K562 (cell line): Measurements from ENCODE around the gene RCSD1. TPM values are rescaled to one million over a fixed set of nuclear protein-coding genes. Genes with fewer than 3 reads are reported as not detected.

Source experiments
- CBX3 ChIP-seq, 2 experiments: IDR thresholded peaks; 1 replicate in 1 of 2; 2 replicates in 1 of 2; pipeline ENCODE4 v1.6.1; 2012; ENCODE audit warnings: inconsistent platforms in 2 of 2, low read length in 2 of 2, borderline replicate concordance in 1 of 2, control low read depth in 1 of 2
- CUX1 ChIP-seq: fragments of 200-800 bp; sonication (Bioruptor generic); IDR thresholded peaks from 2 replicates; pipeline ENCODE4 v1.6.1; 2016; ENCODE audit warnings: missing genetic modification characterization, missing compliant biosample characterization
- E4F1 ChIP-seq: fragments of 250-450 bp; sonication (Bioruptor Pico); IDR thresholded peaks from 2 replicates; pipeline ENCODE4 v1.5.0; 2021; ENCODE audit warnings: mild to moderate bottlenecking, borderline replicate concordance
- ESRRB ChIP-seq: fragments of 250-450 bp; sonication (Bioruptor Pico); IDR thresholded peaks from 2 replicates; pipeline ENCODE4 v1.5.0; 2020; ENCODE audit warnings: mild to moderate bottlenecking, moderate library complexity, borderline replicate concordance
- MYC ChIP-seq, 2 experiments: fragments of 250-450 bp in 1 of 2; sonication (Bioruptor Pico) in 1 of 2; IDR thresholded peaks; 2 replicates each; pipeline versions ENCODE4 v1.5.1 to v1.6.1; 2012 to 2021; ENCODE audit warnings: low read depth in 2 of 2, borderline replicate concordance in 1 of 2, improper control_type of control experiment in 1 of 2, low read length in 1 of 2, mild to moderate bottlenecking in 1 of 2, moderate library complexity in 1 of 2
- RAD21 ChIP-seq, 2 experiments: fragments of 250-450 bp in 1 of 2; fragments of 450-650 bp in 1 of 2; sonication (Bioruptor Pico) in 1 of 2; formaldehyde crosslinking in 1 of 2; IDR thresholded peaks in 1 of 2; conservative IDR thresholded peaks in 1 of 2; 2 replicates each; pipeline versions ENCODE4 v1.4.0 to v1.8.0; 2020 to 2022; ENCODE audit warnings: mild to moderate bottlenecking in 2 of 2, moderate library complexity in 1 of 2
- SRF ChIP-seq, 2 experiments: fragments of 250-450, 450-650 bp in 1 of 2; sonication (Bioruptor Pico) in 1 of 2; sonication (generic) in 1 of 2; formaldehyde crosslinking; IDR thresholded peaks; 2 replicates each; pipeline versions ENCODE4 v1.5.0 to v1.5.1; 2020 to 2022; ENCODE audit warnings: mild to moderate bottlenecking in 1 of 2, missing genetic modification reagents in 1 of 2
- VEZF1 ChIP-seq: fragments of 200-800 bp; sonication (Bioruptor generic); IDR thresholded peaks from 2 replicates; pipeline ENCODE4 v1.6.1; 2017; ENCODE audit warnings: missing genetic modification characterization, missing compliant biosample characterization
- ZBTB33 ChIP-seq: sonication (generic); formaldehyde crosslinking; IDR thresholded peaks from 2 replicates; pipeline ENCODE4 v1.8.1; 2023; ENCODE audit warnings: mild to moderate bottlenecking, missing genetic modification reagents
- ZNF512 ChIP-seq: IDR thresholded peaks from 2 replicates; pipeline ENCODE4 v1.6.1; 2016; ENCODE audit warnings: missing genetic modification characterization, missing compliant biosample characterization
- polyA plus RNA-seq, 8 experiments: library from polyadenylated mRNA; depleted of rRNA in 4 of 8; stranded (reverse) in 5 of 8; unstranded in 3 of 8; fragments of >200 nt; fragmentation: Nextera tagmentation in 2 of 8; fragmentation: Illumina TruSeq in 1 of 8; extraction: Ambion mirVana in 2 of 8; extraction: Trizol in 1 of 8; gene quantifications; 2 replicates each; pipeline versions ENCODE4 v1.2.1 to v1.2.3, GENCODE V29; 2011 to 2014; ENCODE audit warnings: inconsistent platforms in 1 of 8, missing spikeins in 1 of 8
- total RNA-seq, 7 experiments: library from RNA; depleted of rRNA in 6 of 7; stranded (reverse); fragments of >200 nt in 6 of 7; fragmentation: Illumina TruSeq in 2 of 7; extraction: Trizol in 2 of 7; gene quantifications; 2 replicates each; pipeline versions ENCODE4 v1.2.1 to v1.2.3, GENCODE V29; 2011 to 2021; ENCODE audit warnings: low replicate concordance in 1 of 7

The RCSD1 gene
- total and polyA plus RNA-seq, 9 of the 15 experiments (the other 6 are each of a cell fraction or from before 2014, with no cell fraction given), result 7.8 to 69.8 (median 45.3) TPM

- TF ChIP-seq CUX1 (peak; percentile 81; the same call in 1 of the 2 replicates), SRF (CRISPR knock-in tag; IDR thresholded peaks at IDR 0.05) (0 out of 4 replicates have a peak, but pooled peaks of 1 of the 2 experiments have one; percentile 34), RAD21 (CRISPR knock-in tag; conservative IDR thresholded peaks at IDR 0.05 in 1 of 2, IDR thresholded peaks at IDR 0.05 in 1 of 2) (peak in 1 of 2 experiments; percentile 19; a peak in 2 of 4 replicates), MYC (IDR thresholded peaks at IDR 0.05; ENCODE audit: low read depth, low read length) (peak; percentile 94), MYC (CRISPR knock-in tag; IDR thresholded peaks at IDR 0.05; ENCODE audit: borderline replicate concordance, low read depth) (no peak), ZNF512 (tag) (no peak), ZBTB33 (CRISPR knock-in tag) (no peak; the same call in 1 of the 2 replicates), ESRRB (no peak), CBX3 (IDR thresholded peaks at IDR 0.05; ENCODE audit: borderline replicate concordance in 1 of 2, low read length in 2 of 2) (peak in 1 of 2 experiments; percentile 75; a peak in 1 of 3 replicates), E4F1 (CRISPR knock-in tag) (no peak), VEZF1 (CRISPR knock-in tag) (peak; percentile 84)
These were observed 2.0 kb upstream of the RCSD1 start (continued) for GRCh38 chr1:167627865-167628641.
